ENCODE results near the gene DPCD.

GRCh38 chr10:101573885-101574753 is 14.0 kb upstream of the DPCD start:
- TF ChIP-seq CTCF (IDR thresholded peaks at IDR 0.05 in 8 of 11, conservative IDR thresholded peaks at IDR 0.05 in 3 of 11) (no peak), POLR2A (IDR thresholded peaks at IDR 0.05) (no peak)

Data from spleen (tissue), 7 donors.